ENCODE data around the gene POLDIP3. TPM values are rescaled to one million over a fixed set of nuclear protein-coding genes. Genes with fewer than 3 reads are reported as not detected.

POLDIP3 gene
- total and polyA plus RNA-seq, 2 of the 4 experiments (the other 2 are of a cell fraction) = 33.9 to 43.6 TPM

GRCh38 chr22:42645938-42646568 is 31.4 kb upstream of the POLDIP3 start:
- dilution Hi-C loops (cut with HindIII; ENCODE audit: low sequenced_read_pairs, unreplicated experiment) = no loop called here

More at GRCh38 chr22:42645938-42646568, 31.4 kb upstream of the POLDIP3 start:
- Histone ChIP-seq H4K20me1 (ENCODE audit: insufficient read depth, low read length) (peaks cover 70% of the 10 kb centered on the region), H3K4me3 (ENCODE audit: insufficient read depth, low read depth, low read length) (no peak overlapping the region), H3K56ac (ENCODE audit: extremely low read depth, insufficient read depth, low read length) (no peak overlapping the region), H3K4ac (ENCODE audit: low read depth, low read length) (no peak overlapping the region), H4K5ac (ENCODE audit: low read depth, low read length) (no peak overlapping the region), H2BK20ac (ENCODE audit: low read depth, low read length) (no peak overlapping the region), H3K36me3 (ENCODE audit: control insufficient read depth, insufficient read depth, low read length) (no peaks in the 10 kb centered on the region), H2AFZ (replicated peaks; ENCODE audit: low read length, poor library complexity) (peak overlapping the region; percentile 21), H4K8ac (ENCODE audit: low read depth in 2 of 2, low read length in 2 of 2) (peak overlapping the region in 1 of 2 experiments; percentile 3; a peak in 1 of 4 replicates), H3K79me1 (ENCODE audit: low read depth in 1 of 2, low read length in 2 of 2) (peaks cover 4 to 81% of the 10 kb centered on the region in 2 experiments; a peak in 2 of 4 replicates), H3K4me2 (ENCODE audit: low read depth, low read length) (peak overlapping the region; percentile 45), H2AK5ac (ENCODE audit: low read depth, low read length) (peak overlapping the region; percentile 84; the same call in 1 of the 2 replicates), H2AK9ac (replicated peaks; ENCODE audit: low read depth, low read length, poor library complexity) (peak overlapping the region; percentile 92), H3K4me1 (ENCODE audit: control insufficient read depth, insufficient read depth, low read length) (peaks cover 42% of the 10 kb centered on the region), H4K91ac (ENCODE audit: insufficient read depth, low read depth, low read length) (no peak overlapping the region), H3K23ac (ENCODE audit: low read depth, low read length) (0 out of 2 replicates have a peak overlapping the region, but pooled peaks have one; percentile 7), H3K27ac (ENCODE audit: insufficient read depth, low read length) (no peak overlapping the region), H3K14ac (replicated peaks; ENCODE audit: low read depth, low read length) (peak overlapping the region; percentile 29; the same call in 1 of the 2 replicates), H3K9ac (ENCODE audit: low read depth, low read length) (no peak overlapping the region; the same call in 1 of the 2 replicates), H3K9me3 (ENCODE audit: control insufficient read depth, insufficient read depth, low read length) (no peaks in the 10 kb centered on the region), H3K27me3 (ENCODE audit: control insufficient read depth, insufficient read depth, low read length) (no peaks in the 10 kb centered on the region), H2BK15ac (ENCODE audit: low read depth, low read length) (no peak overlapping the region), H2BK5ac (ENCODE audit: low read depth, low read length, poor library complexity, severe bottlenecking) (peak overlapping the region; percentile 20), H3K18ac (ENCODE audit: low read depth, low read length) (no peak overlapping the region), H2BK120ac (ENCODE audit: low read depth, low read length) (no peak overlapping the region), H3K9me1 (ENCODE audit: insufficient read depth, low read length) (peaks cover 28% of the 10 kb centered on the region)
- WGBS, 2 experiments (ENCODE audit: extremely low coverage in 2 of 2, insufficient read length in 1 of 2) = 81% methylated on average over 3 of the region's 13 CpGs; no CpG with 5 or more reads in 1 of the 2 experiments
- TF ChIP-seq, protein P1, sequence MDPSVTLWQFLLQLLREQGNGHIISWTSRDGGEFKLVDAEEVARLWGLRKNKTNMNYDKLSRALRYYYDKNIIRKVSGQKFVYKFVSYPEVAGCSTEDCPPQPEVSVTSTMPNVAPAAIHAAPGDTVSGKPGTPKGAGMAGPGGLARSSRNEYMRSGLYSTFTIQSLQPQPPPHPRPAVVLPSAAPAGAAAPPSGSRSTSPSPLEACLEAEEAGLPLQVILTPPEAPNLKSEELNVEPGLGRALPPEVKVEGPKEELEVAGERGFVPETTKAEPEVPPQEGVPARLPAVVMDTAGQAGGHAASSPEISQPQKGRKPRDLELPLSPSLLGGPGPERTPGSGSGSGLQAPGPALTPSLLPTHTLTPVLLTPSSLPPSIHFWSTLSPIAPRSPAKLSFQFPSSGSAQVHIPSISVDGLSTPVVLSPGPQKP (IDR thresholded peaks at IDR 0.05; ENCODE audit: borderline replicate concordance, low read depth, low read length) = no peak
- no peak for TF ChIP-seq USF2 (IDR thresholded peaks at IDR 0.05; ENCODE audit: low read depth, low read length)
- intact Hi-C loops (cut with micrococcal nuclease) = no loop called here
- BruUV-seq (replicated peaks) = no TSS peak
- ChIA-PET POLR2A (ENCODE audit: unreplicated experiment) (interaction anchor here (1.5 kb wide), 1 partner anchor 31 kb away, joined by 4 read pairs; the partner anchor contains the start of gene POLDIP3), CTCF (no interaction called here)
- ATAC-seq (ENCODE audit: low read depth) (no peak), DNase-seq (no peak)
- in situ Hi-C loops (cut with MboI; ENCODE audit: low sequenced_read_pairs) = no loop called here
